GM10847 (cell line): ENCODE data around the gene PPFIBP2.

ENCODE experiments used
- POLR2A ChIP-seq: IDR thresholded peaks from 2 replicates; pipeline ENCODE4 v1.6.1; 2011; ENCODE audit not compliant: insufficient read length; ENCODE audit errors: extremely low read depth

The PPFIBP2 gene

GRCh38 chr11:7635137-7635536 lies 121.3 kb downstream of the PPFIBP2 start:
- no peak for TF ChIP-seq POLR2A

GRCh38 chr11:7635708-7636107 lies 121.9 kb downstream of the PPFIBP2 start:
- TF ChIP-seq POLR2A: no peak

GRCh38 chr11:7636350-7636749 lies 122.6 kb downstream of the PPFIBP2 start:
- TF ChIP-seq POLR2A: no peak

GRCh38 chr11:7637447-7638157 lies 123.8 kb downstream of the PPFIBP2 start:
- TF ChIP-seq POLR2A: no peak

- no peak for TF ChIP-seq POLR2A
These were observed 125.2 kb downstream of the PPFIBP2 start for GRCh38 chr11:7638710-7639642.

- no peak for TF ChIP-seq POLR2A
These were observed 125.8 kb downstream of the PPFIBP2 start for GRCh38 chr11:7639643-7640025.

GRCh38 chr11:7640816-7641215 lies 127.0 kb downstream of the PPFIBP2 start:
- TF ChIP-seq POLR2A: no peak

GRCh38 chr11:7642747-7643146 lies 128.9 kb downstream of the PPFIBP2 start:
- TF ChIP-seq POLR2A: no peak

GRCh38 chr11:7643314-7643713 lies 129.5 kb downstream of the PPFIBP2 start:
- no peak for TF ChIP-seq POLR2A

- TF ChIP-seq POLR2A: no peak
These were observed 131.4 kb downstream of the PPFIBP2 start for GRCh38 chr11:7645206-7645605.

- TF ChIP-seq POLR2A: no peak
These were observed 133.1 kb downstream of the PPFIBP2 start for GRCh38 chr11:7646866-7647265.

GRCh38 chr11:7648264-7648663 lies 134.5 kb downstream of the PPFIBP2 start:
- no peak for TF ChIP-seq POLR2A

- TF ChIP-seq POLR2A: no peak
These were observed 137.3 kb downstream of the PPFIBP2 start for GRCh38 chr11:7651140-7651551.

GRCh38 chr11:7651700-7652099 lies 137.9 kb downstream of the PPFIBP2 start:
- no peak for TF ChIP-seq POLR2A

GRCh38 chr11:7654195-7654705 lies 140.5 kb downstream of the PPFIBP2 start:
- TF ChIP-seq POLR2A: no peak
